ENCODE data around the gene SRA1. TPM values are rescaled to one million over a fixed set of nuclear protein-coding genes. Genes with fewer than 3 reads are reported as not detected.

Gene SRA1
- total and polyA plus RNA-seq, 9 of the 15 experiments (the other 6 are each of a cell fraction or from before 2014, with no cell fraction given): 24.1 to 47.4 (median 41.3) TPM

DNA sequence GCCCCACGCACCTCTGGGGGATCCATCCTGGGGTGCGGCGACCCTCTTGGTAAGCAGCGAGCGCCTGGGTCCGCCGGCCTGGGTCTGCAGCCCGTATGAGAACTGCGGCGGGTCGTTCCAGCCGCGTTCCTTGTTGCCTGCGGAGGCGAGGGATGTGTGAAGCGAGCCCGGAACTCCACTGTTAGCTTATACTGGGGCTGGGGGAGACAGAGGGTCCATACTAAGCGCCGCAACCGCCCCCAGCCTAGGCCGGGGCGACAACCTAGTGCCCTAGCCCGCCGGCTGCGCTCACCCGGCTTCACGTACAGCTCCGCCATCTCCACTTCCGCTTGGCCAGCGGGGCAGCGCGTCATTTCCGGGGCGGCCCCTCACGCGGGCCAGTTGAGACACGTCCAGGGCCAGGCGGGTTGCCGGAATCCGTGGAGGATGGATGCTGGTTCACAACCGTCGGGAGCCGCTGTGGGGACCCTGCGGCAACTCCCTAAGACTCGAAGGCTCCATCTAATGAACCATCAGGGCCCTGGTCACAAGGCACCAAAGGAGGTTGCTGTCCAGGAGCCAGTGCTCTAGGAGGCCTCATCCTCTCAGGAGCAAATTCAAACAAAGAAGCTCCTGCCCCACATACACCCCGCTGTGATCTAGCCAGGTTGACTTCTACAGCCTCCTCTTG, at the start of gene SRA1 (continued):
- peak in 1 of 2 experiments; percentile 44; a peak in 1 of 4 replicates for TF ChIP-seq NRF1 (conservative IDR thresholded peaks at IDR 0.05 in 1 of 2, IDR thresholded peaks at IDR 0.05 in 1 of 2)
- no peak for TF ChIP-seq MXI1 (IDR thresholded peaks at IDR 0.05; ENCODE audit: low read depth, low read length)
- peak in 1 of 2 experiments; percentile 58; a peak in 1 of 4 replicates for TF ChIP-seq TEAD1 (CRISPR knock-in tag; IDR thresholded peaks at IDR 0.05)
- TF ChIP-seq NR2F6 (CRISPR knock-in tag; IDR thresholded peaks at IDR 0.05): 0 out of 2 replicates have a peak, but pooled peaks have one; percentile 26
- no peak for TF ChIP-seq ZNF717 (CRISPR knock-in tag; IDR thresholded peaks at IDR 0.05)
- peak; percentile 37; the same call in 1 of the 2 replicates for TF ChIP-seq STAT5A (IDR thresholded peaks at IDR 0.05; ENCODE audit: borderline replicate concordance, low read length)
- TF ChIP-seq BCL6 (CRISPR knock-in tag; IDR thresholded peaks at IDR 0.05): no peak
- TF ChIP-seq, protein P1, sequence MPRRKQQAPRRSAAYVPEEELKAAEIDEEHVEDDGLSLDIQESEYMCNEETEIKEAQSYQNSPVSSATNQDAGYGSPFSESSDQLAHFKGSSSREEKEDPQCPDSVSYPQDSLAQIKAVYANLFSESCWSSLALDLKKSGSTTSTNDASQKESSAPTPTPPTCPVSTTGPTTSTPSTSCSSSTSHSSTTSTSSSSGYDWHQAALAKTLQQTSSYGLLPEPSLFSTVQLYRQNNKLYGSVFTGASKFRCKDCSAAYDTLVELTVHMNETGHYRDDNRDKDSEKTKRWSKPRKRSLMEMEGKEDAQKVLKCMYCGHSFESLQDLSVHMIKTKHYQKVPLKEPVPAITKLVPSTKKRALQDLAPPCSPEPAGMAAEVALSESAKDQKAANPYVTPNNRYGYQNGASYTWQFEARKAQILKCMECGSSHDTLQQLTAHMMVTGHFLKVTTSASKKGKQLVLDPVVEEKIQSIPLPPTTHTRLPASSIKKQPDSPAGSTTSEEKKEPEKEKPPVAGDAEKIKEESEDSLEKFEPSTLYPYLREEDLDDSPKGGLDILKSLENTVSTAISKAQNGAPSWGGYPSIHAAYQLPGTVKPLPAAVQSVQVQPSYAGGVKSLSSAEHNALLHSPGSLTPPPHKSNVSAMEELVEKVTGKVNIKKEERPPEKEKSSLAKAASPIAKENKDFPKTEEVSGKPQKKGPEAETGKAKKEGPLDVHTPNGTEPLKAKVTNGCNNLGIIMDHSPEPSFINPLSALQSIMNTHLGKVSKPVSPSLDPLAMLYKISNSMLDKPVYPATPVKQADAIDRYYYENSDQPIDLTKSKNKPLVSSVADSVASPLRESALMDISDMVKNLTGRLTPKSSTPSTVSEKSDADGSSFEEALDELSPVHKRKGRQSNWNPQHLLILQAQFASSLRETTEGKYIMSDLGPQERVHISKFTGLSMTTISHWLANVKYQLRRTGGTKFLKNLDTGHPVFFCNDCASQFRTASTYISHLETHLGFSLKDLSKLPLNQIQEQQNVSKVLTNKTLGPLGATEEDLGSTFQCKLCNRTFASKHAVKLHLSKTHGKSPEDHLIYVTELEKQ (CRISPR knock-in tag; IDR thresholded peaks at IDR 0.05): no peak
- no peak for TF ChIP-seq NFE2 (IDR thresholded peaks at IDR 0.05; ENCODE audit: low read depth)
- no peak for TF ChIP-seq FOS (IDR thresholded peaks at IDR 0.05; ENCODE audit: extremely low read depth, insufficient read length)
- TF ChIP-seq RBM22 (IDR thresholded peaks at IDR 0.05; ENCODE audit: low read depth, low read length, poor library complexity, severe bottlenecking): peak; percentile 66
- no peak for TF ChIP-seq ZNF77 (CRISPR knock-in tag; IDR thresholded peaks at IDR 0.05)
- 0 out of 2 replicates have a peak, but pooled peaks have one; percentile 45 for TF ChIP-seq GTF2F1 (IDR thresholded peaks at IDR 0.05; ENCODE audit: low read depth, low read length)
- no peak; the same call in 1 of the 2 replicates for TF ChIP-seq ILF3 (IDR thresholded peaks at IDR 0.05; ENCODE audit: borderline replicate concordance)
- no peak for TF ChIP-seq RNF2 (IDR thresholded peaks at IDR 0.05)
- TF ChIP-seq, protein P2, sequence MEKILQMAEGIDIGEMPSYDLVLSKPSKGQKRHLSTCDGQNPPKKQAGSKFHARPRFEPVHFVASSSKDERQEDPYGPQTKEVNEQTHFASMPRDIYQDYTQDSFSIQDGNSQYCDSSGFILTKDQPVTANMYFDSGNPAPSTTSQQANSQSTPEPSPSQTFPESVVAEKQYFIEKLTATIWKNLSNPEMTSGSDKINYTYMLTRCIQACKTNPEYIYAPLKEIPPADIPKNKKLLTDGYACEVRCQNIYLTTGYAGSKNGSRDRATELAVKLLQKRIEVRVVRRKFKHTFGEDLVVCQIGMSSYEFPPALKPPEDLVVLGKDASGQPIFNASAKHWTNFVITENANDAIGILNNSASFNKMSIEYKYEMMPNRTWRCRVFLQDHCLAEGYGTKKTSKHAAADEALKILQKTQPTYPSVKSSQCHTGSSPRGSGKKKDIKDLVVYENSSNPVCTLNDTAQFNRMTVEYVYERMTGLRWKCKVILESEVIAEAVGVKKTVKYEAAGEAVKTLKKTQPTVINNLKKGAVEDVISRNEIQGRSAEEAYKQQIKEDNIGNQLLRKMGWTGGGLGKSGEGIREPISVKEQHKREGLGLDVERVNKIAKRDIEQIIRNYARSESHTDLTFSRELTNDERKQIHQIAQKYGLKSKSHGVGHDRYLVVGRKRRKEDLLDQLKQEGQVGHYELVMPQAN (IDR thresholded peaks at IDR 0.05; ENCODE audit: borderline replicate concordance): peak; percentile 64; the same call in 1 of the 2 replicates
- no peak for TF ChIP-seq ZC3H8 (IDR thresholded peaks at IDR 0.05)
- TF ChIP-seq, protein P3, sequence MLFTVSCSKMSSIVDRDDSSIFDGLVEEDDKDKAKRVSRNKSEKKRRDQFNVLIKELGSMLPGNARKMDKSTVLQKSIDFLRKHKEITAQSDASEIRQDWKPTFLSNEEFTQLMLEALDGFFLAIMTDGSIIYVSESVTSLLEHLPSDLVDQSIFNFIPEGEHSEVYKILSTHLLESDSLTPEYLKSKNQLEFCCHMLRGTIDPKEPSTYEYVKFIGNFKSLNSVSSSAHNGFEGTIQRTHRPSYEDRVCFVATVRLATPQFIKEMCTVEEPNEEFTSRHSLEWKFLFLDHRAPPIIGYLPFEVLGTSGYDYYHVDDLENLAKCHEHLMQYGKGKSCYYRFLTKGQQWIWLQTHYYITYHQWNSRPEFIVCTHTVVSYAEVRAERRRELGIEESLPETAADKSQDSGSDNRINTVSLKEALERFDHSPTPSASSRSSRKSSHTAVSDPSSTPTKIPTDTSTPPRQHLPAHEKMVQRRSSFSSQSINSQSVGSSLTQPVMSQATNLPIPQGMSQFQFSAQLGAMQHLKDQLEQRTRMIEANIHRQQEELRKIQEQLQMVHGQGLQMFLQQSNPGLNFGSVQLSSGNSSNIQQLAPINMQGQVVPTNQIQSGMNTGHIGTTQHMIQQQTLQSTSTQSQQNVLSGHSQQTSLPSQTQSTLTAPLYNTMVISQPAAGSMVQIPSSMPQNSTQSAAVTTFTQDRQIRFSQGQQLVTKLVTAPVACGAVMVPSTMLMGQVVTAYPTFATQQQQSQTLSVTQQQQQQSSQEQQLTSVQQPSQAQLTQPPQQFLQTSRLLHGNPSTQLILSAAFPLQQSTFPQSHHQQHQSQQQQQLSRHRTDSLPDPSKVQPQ (CRISPR knock-in tag; IDR thresholded peaks at IDR 0.05; ENCODE audit: borderline replicate concordance): no peak
- TF ChIP-seq SIRT6 (IDR thresholded peaks at IDR 0.05; ENCODE audit: low read depth, low read length): no peak
- TF ChIP-seq SMAD2 (IDR thresholded peaks at IDR 0.05; ENCODE audit: low read depth, low read length): no peak
- no peak for TF ChIP-seq FOXK1 (CRISPR knock-in tag; IDR thresholded peaks at IDR 0.05; ENCODE audit: borderline replicate concordance)
